ENCODE results near the gene S1PR2. TPM values are rescaled to one million over a fixed set of nuclear protein-coding genes. Genes with fewer than 3 reads are reported as not detected.

The S1PR2 gene
- total and polyA plus RNA-seq, 2 donors (not counting 3 experiments of a cell fraction or from before 2014, with no cell fraction given) = 0.70 to 1.0 TPM

DNA sequence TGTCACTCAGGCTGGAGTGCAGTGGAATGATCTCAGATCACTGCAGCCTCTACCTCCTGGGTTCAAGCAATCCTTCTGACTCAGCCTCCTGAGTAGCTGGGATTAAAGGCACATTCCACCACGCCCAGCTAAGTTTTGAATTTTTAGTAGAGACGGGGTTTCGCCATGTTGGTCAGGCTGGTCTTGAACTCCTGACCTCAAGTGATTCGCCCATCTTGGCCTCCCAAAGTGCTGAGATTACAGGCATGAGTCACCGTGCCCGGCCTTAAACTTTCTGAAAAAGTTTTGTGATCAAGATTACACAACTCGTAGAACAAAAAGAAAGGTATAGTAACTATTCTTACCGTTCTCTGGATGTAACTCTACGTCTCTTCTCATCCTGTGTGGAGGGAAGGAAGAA, 57.6 kb downstream of the S1PR2 start:
- peak; percentile 17 for TF ChIP-seq FOS (IDR thresholded peaks at IDR 0.05; ENCODE audit: borderline replicate concordance, insufficient read depth, low read length)
- TF ChIP-seq MYC (IDR thresholded peaks at IDR 0.05; ENCODE audit: low read depth, low read length) = no peak
- TF ChIP-seq POLR2A (IDR thresholded peaks at IDR 0.05; ENCODE audit: low read depth, low read length) = no peak
- TF ChIP-seq POLR2AphosphoS5 (IDR thresholded peaks at IDR 0.05; ENCODE audit: insufficient read depth, low read depth, low read length) = no peak
- Histone ChIP-seq H3K27ac (ENCODE audit: insufficient read depth, low read depth, low read length) (no peak overlapping the region), H3K4me3 (replicated peaks in 1 of 3; ENCODE audit: insufficient read depth in 1 of 3, low read depth in 1 of 3, low read length in 3 of 3) (no peak overlapping the region), H3K9ac (replicated peaks; ENCODE audit: extremely low read depth, insufficient read depth, low read length) (no peak overlapping the region), H3K9me3 (replicated peaks; ENCODE audit: control insufficient read depth, insufficient read depth, low read length) (no peaks in the 10 kb centered on the region), H3K4me1 (ENCODE audit: control insufficient read depth, extremely low read depth, insufficient read depth, low read length) (no peaks in the 10 kb centered on the region), H3K79me2 (ENCODE audit: control insufficient read depth, insufficient read depth, low read length) (peaks cover 4% of the 10 kb centered on the region), H2AFZ (ENCODE audit: low read depth, low read length) (no peak overlapping the region), H3K27me3 (ENCODE audit: control insufficient read depth in 2 of 2, insufficient read depth in 2 of 2, low read length in 2 of 2) (no peaks in the 10 kb centered on the region), H3K4me2 (ENCODE audit: insufficient read depth, low read length) (no peak overlapping the region), H3K36me3 (ENCODE audit: control insufficient read depth in 2 of 2, extremely low read depth in 1 of 2, insufficient read depth in 2 of 2, low read length in 2 of 2) (peaks cover 16 to 19% of the 10 kb centered on the region in 2 experiments), H3K9me1 (replicated peaks; ENCODE audit: control insufficient read depth, extremely low read depth, insufficient read depth, low read length) (no peaks in the 10 kb centered on the region), H4K20me1 (replicated peaks; ENCODE audit: control insufficient read depth, extremely low read depth, insufficient read depth, low read length) (no peaks in the 10 kb centered on the region)
- no TSS peak for BruUV-seq (replicated peaks)
- dilution Hi-C loops (cut with MboI; ENCODE audit: extremely low pct_ligation_motif_present, low sequenced_read_pairs) (no loop called here), intact Hi-C loops (cut with micrococcal nuclease) (no loop called here)
- POLR2A ChIA-PET = no interaction called here
- DNase-seq (ENCODE audit: low read depth, low spot score) = no peak
- FAIRE-seq = no peak
- CTCF ChIA-PET = interaction anchor here (0.7 to 1.3 kb wide), 2 partner anchors 52 to 77 kb away, joined by 3 to 5 read pairs; no protein-coding TSS in a partner anchor

Small RNA genes lying within 50 kb of the gene (microRNA-seq; reads per million reads assigned to microRNA genes)
- gene MIR4322 (ENCODE audit: borderline number of aligned reads, borderline replicate concordance) = not detected

Small RNA genes lying within 50 kb of the gene (small RNA-seq; reads per million reads assigned to genes)
- not detected for gene MIR4322 (ENCODE audit: insufficient read depth, insufficient read length, low read depth, low replicate concordance)

Other genes with a start within 250 kb of the S1PR2 start
- gene COL5A3, start 220.8 kb downstream of the S1PR2 start, total RNA-seq = not detected in 2 replicates
- not detected in 2 replicates for gene COL5A3, start 220.8 kb downstream of the S1PR2 start, polyA plus RNA-seq
- not detected in 2 replicates for gene RDH8, start 217.8 kb downstream of the S1PR2 start, total RNA-seq
- gene RDH8, start 217.8 kb downstream of the S1PR2 start, polyA plus RNA-seq = not detected in 2 replicates
- 23.6 and 34.4 TPM in 2 replicates for gene SHFL, start 145.0 kb downstream of the S1PR2 start, total RNA-seq
- 36.9 and 40.0 TPM in 2 replicates for gene SHFL, start 145.0 kb downstream of the S1PR2 start, polyA plus RNA-seq
- not detected in 2 replicates for gene ANGPTL6, start 128.7 kb downstream of the S1PR2 start, total RNA-seq
- gene ANGPTL6, start 128.7 kb downstream of the S1PR2 start, polyA plus RNA-seq = 0.15 and 0.32 TPM in 2 replicates
- 50.4 and 51.6 TPM in 2 replicates for gene PPAN, start 125.0 kb downstream of the S1PR2 start, total RNA-seq
- gene PPAN, start 125.0 kb downstream of the S1PR2 start, polyA plus RNA-seq = 27.6 and 30.1 TPM in 2 replicates
- gene P2RY11, start 119.6 kb downstream of the S1PR2 start, total RNA-seq = 10.7 and 14.6 TPM in 2 replicates
- gene P2RY11, start 119.6 kb downstream of the S1PR2 start, polyA plus RNA-seq = 3.6 and 5.4 TPM in 2 replicates
- 213 and 217 TPM in 2 replicates for gene EIF3G, start 111.4 kb downstream of the S1PR2 start, total RNA-seq
- 253 and 294 TPM in 2 replicates for gene EIF3G, start 111.4 kb downstream of the S1PR2 start, polyA plus RNA-seq
- 154 and 165 TPM in 2 replicates for gene DNMT1, start 36.4 kb downstream of the S1PR2 start, total RNA-seq
- gene DNMT1, start 36.4 kb downstream of the S1PR2 start, polyA plus RNA-seq = 48.9 and 53.4 TPM in 2 replicates
- 69.4 and 70.4 TPM in 2 replicates for gene MRPL4, start 20.9 kb upstream of the S1PR2 start, total RNA-seq
- gene MRPL4, start 20.9 kb upstream of the S1PR2 start, polyA plus RNA-seq = 118 and 144 TPM in 2 replicates
- gene ICAM1, start 39.8 kb upstream of the S1PR2 start, total RNA-seq = 7.1 and 20.5 TPM in 2 replicates
- gene ICAM1, start 39.8 kb upstream of the S1PR2 start, polyA plus RNA-seq = 30.4 and 38.0 TPM in 2 replicates
- 0.49 TPM in 1 of 2 replicates, not detected in the other for gene ICAM4, start 55.6 kb upstream of the S1PR2 start, total RNA-seq
- 0.41 and 0.44 TPM in 2 replicates for gene ICAM4, start 55.6 kb upstream of the S1PR2 start, polyA plus RNA-seq
- 0.40 TPM in 1 of 2 replicates, not detected in the other for gene ICAM5, start 58.6 kb upstream of the S1PR2 start, total RNA-seq
- gene ICAM5, start 58.6 kb upstream of the S1PR2 start, polyA plus RNA-seq = 0.03 and 0.10 TPM in 2 replicates
- 2.9 and 5.3 TPM in 2 replicates for gene ZGLP1, start 78.5 kb upstream of the S1PR2 start, total RNA-seq
- 1.6 and 2.3 TPM in 2 replicates for gene ZGLP1, start 78.5 kb upstream of the S1PR2 start, polyA plus RNA-seq
- 20.5 and 22.4 TPM in 2 replicates for gene FDX2, start 84.7 kb upstream of the S1PR2 start, total RNA-seq
- 59.8 and 61.6 TPM in 2 replicates for gene FDX2, start 84.7 kb upstream of the S1PR2 start, polyA plus RNA-seq
- gene RAVER1, start 102.2 kb upstream of the S1PR2 start, total RNA-seq = 47.6 and 55.1 TPM in 2 replicates
- 5.1 and 5.2 TPM in 2 replicates for gene RAVER1, start 102.2 kb upstream of the S1PR2 start, polyA plus RNA-seq
- gene ICAM3, start 108.3 kb upstream of the S1PR2 start, total RNA-seq = 11.4 and 11.6 TPM in 2 replicates
- 6.7 and 8.7 TPM in 2 replicates for gene ICAM3, start 108.3 kb upstream of the S1PR2 start, polyA plus RNA-seq
- gene TYK2, start 149.2 kb upstream of the S1PR2 start, total RNA-seq = 138 and 142 TPM in 2 replicates
- gene TYK2, start 149.2 kb upstream of the S1PR2 start, polyA plus RNA-seq = 92.9 and 93.7 TPM in 2 replicates
- gene CDC37, start 172.2 kb upstream of the S1PR2 start, total RNA-seq = 275 and 300 TPM in 2 replicates
- 366 and 372 TPM in 2 replicates for gene CDC37, start 172.2 kb upstream of the S1PR2 start, polyA plus RNA-seq
- gene PDE4A, start 189.2 kb upstream of the S1PR2 start, total RNA-seq = 9.9 and 10.0 TPM in 2 replicates
- gene PDE4A, start 189.2 kb upstream of the S1PR2 start, polyA plus RNA-seq = 3.7 and 3.8 TPM in 2 replicates